HepG2 (cell line): ENCODE results near the gene CD2. TPM values are rescaled to one million over a fixed set of nuclear protein-coding genes. Genes with fewer than 3 reads are reported as not detected.

Experiments used
- ATAC-seq: fragments of 200-7000 bp; cut with Tn5 transposase; 3 replicates; pipeline ENCODE4 v1.9.1; 2020; ENCODE audit warnings: mild to moderate bottlenecking, moderate library complexity
- BruUV-seq: library from RNA; stranded (reverse); fragments of 400-500 nt; replicated peaks from 2 replicates; lab custom pipeline; 2021; lab: Mats Ljungman, UMichigan
- CTCF ChIA-PET: fragments of 300-600 bp; formaldehyde crosslinking; extraction: SDS; loops from one replicate; lab custom pipeline; 2021; ENCODE audit warnings: low total read pairs, inconsistent platforms, low intra/inter-chr PET ratio; lab: Yijun Ruan, JAX
- POLR2A ChIA-PET: fragments of 350-600 bp; sonication (Branson Sonifier 250); formaldehyde crosslinking; loops from one replicate; lab custom pipeline; 2020; ENCODE audit warnings: antibody characterized with exemption, inconsistent platforms; lab: Yijun Ruan, JAX
- DNase-seq: peaks from one replicate; pipeline ENCODE4 v3.0.0-alpha.2; 2015; ENCODE audit warnings: low spot score
- FAIRE-seq: peaks from 3 replicates; lab custom pipeline; 2011; peaks lifted over from hg19 to GRCh38; lab: Jason Lieb, UNC
- H2AFZ ChIP-seq: one replicate; pipeline ENCODE4 v1.6.1; 2011; ENCODE audit warnings: low read length, inconsistent platforms
- H3K27ac ChIP-seq: fragments of 300-600 bp; 3 replicates; pipeline ENCODE4 v1.8.0; 2011; ENCODE audit warnings: mixed run types, mild to moderate bottlenecking, mixed read lengths, low read length, inconsistent platforms; ENCODE audit not compliant: insufficient read depth; ENCODE audit errors: extremely low read length
- H3K27me3 ChIP-seq, 2 experiments: fragments of 200-600 bp in 1 of 2; 2 replicates in 1 of 2; 3 replicates in 1 of 2; pipeline versions ENCODE4 v1.6.0 to v1.8.0; 2011; ENCODE audit warnings: low read length in 2 of 2, mild to moderate bottlenecking in 2 of 2, moderate library complexity in 2 of 2, inconsistent platforms in 1 of 2; ENCODE audit not compliant: insufficient read depth in 2 of 2, control insufficient read depth in 1 of 2
- H3K36me3 ChIP-seq, 2 experiments: fragments of 200-600 bp in 1 of 2; replicated peaks in 1 of 2; 2 replicates in 1 of 2; 3 replicates in 1 of 2; pipeline versions ENCODE4 v1.5.1 to v1.8.0; 2011; ENCODE audit warnings: low read length in 2 of 2, inconsistent platforms in 1 of 2; ENCODE audit not compliant: insufficient read depth in 2 of 2, control insufficient read depth in 1 of 2
- H3K4me1 ChIP-seq: 2 replicates; pipeline ENCODE4 v1.5.1; 2012; ENCODE audit warnings: low read length, inconsistent platforms; ENCODE audit not compliant: insufficient read depth
- H3K4me2 ChIP-seq: 2 replicates; pipeline ENCODE4 v1.6.0; 2011; ENCODE audit warnings: low read depth, low read length, inconsistent platforms
- H3K4me3 ChIP-seq, 3 experiments: fragments of 200-600 bp in 1 of 3; sonication (generic), shearing (Covaris generic) in 1 of 3; replicated peaks in 1 of 3; 2 replicates each; pipeline ENCODE4 v1.5.1; 2011 to 2016; ENCODE audit warnings: low read length in 3 of 3, inconsistent platforms in 2 of 3, low read depth in 2 of 3, mild to moderate bottlenecking in 2 of 3, control low read depth in 1 of 3, mixed read lengths in 1 of 3; ENCODE audit not compliant: insufficient read depth in 1 of 3
- H3K79me2 ChIP-seq: one replicate; pipeline ENCODE4 v1.6.1; 2011; ENCODE audit warnings: low read length, inconsistent platforms; ENCODE audit not compliant: insufficient read depth
- H3K9ac ChIP-seq: 2 replicates; pipeline ENCODE4 v1.6.0; 2011; ENCODE audit warnings: mild to moderate bottlenecking, low read depth, low read length, inconsistent platforms; ENCODE audit not compliant: insufficient read depth
- H3K9me3 ChIP-seq: 2 replicates; pipeline ENCODE4 v1.5.1; 2012; ENCODE audit warnings: mild to moderate bottlenecking, low read length
- H4K20me1 ChIP-seq: 2 replicates; pipeline ENCODE4 v1.6.0; 2011; ENCODE audit warnings: inconsistent platforms, mild to moderate bottlenecking, low read length, moderate library complexity; ENCODE audit not compliant: insufficient read depth
- CBX2 ChIP-seq, 2 experiments: fragments of 200-600 bp in 1 of 2; sonication (generic); formaldehyde crosslinking in 1 of 2; IDR thresholded peaks; 2 replicates each; pipeline versions ENCODE4 v1.7.0 to v1.8.1; 2018 to 2022; ENCODE audit warnings: low read depth in 2 of 2, low read length in 1 of 2, mild to moderate bottlenecking in 1 of 2, missing genetic modification reagents in 1 of 2
- CEBPG ChIP-seq: IDR thresholded peaks from 2 replicates; pipeline ENCODE4 v1.6.1; 2016
- FOXA1 ChIP-seq, 2 experiments: fragments of 450-650 bp in 1 of 2; sonication (generic) in 1 of 2; formaldehyde crosslinking in 1 of 2; IDR thresholded peaks; 2 replicates each; pipeline versions ENCODE4 v1.4.0 to v1.6.1; 2016 to 2020; ENCODE audit warnings: missing genetic modification reagents in 1 of 2
- MLLT10 ChIP-seq: sonication (generic); formaldehyde crosslinking; IDR thresholded peaks from 2 replicates; pipeline ENCODE4 v1.4.0; 2020; ENCODE audit warnings: missing genetic modification reagents
- NR1H2 ChIP-seq: sonication (generic); formaldehyde crosslinking; IDR thresholded peaks from 2 replicates; pipeline ENCODE4 v1.8.1; 2022; ENCODE audit warnings: low read depth, missing genetic modification reagents, borderline replicate concordance
- ZNF674 ChIP-seq: sonication (generic); formaldehyde crosslinking; IDR thresholded peaks from 2 replicates; pipeline ENCODE4 v1.5.0; 2020; ENCODE audit warnings: low read depth, mild to moderate bottlenecking, missing genetic modification reagents
- WGBS: methylation state at CpG from one replicate; pipeline ENCODE4 v1.1.6; 2017; ENCODE audit warnings: low lambda C conversion rate; 5-methylcytosine and 5-hydroxymethylcytosine counted together
- in situ Hi-C: cut with HindIII; loops from 2 replicates; pipeline ENCODE4 v1.10.0; 2017; ENCODE audit warnings: low pct_unique_long_range_greater_than_20kb; ENCODE audit not compliant: extremely low pct_ligation_motif_present
- intact Hi-C: fragments of 100-400 bp; cut with micrococcal nuclease; formaldehyde crosslinking; loops from one replicate; pipeline ENCODE4 v1.10.0; 2022; ENCODE audit not compliant: unreplicated experiment
- polyA plus RNA-seq, 8 experiments: library from polyadenylated mRNA; depleted of rRNA in 3 of 8; stranded (reverse) in 7 of 8; unstranded in 1 of 8; fragments of >200 nt; fragmentation: Illumina TruSeq in 4 of 8; extraction: Trizol in 4 of 8; gene quantifications; 2 replicates each; pipeline versions ENCODE4 v1.2.1 to v1.2.3, GENCODE V29; 2011 to 2016; ENCODE audit warnings: low read depth in 4 of 8, missing spikeins in 1 of 8, mixed read lengths in 1 of 8; ENCODE audit not compliant: insufficient read depth in 1 of 8
- total RNA-seq, 5 experiments: library from RNA; depleted of rRNA; stranded (reverse); fragments of >200 nt; fragmentation: Illumina TruSeq; extraction: Trizol; gene quantifications; 2 replicates each; pipeline ENCODE4 v1.2.3, GENCODE V29; 2016; ENCODE audit warnings: low read depth in 1 of 5

Gene CD2
- total and polyA plus RNA-seq, 2 of the 13 experiments (the other 11 are each of a cell fraction or from before 2014, with no cell fraction given): not detected

GRCh38 chr1:116769561-116769977 is 15.3 kb downstream of the CD2 start:
- H3K79me2 ChIP-seq: no peaks in the 10 kb centered on the region
- FAIRE-seq (no peak), ATAC-seq (no peak), DNase-seq (no peak)
- no peaks in the 10 kb centered on the region for H4K20me1 ChIP-seq
- no peaks in the 10 kb centered on the region for H3K36me3 ChIP-seq
- no peaks in the 10 kb centered on the region for H3K9me3 ChIP-seq
- ChIA-PET CTCF (no interaction called here), POLR2A (no interaction called here)
- intact Hi-C loops (no loop called here), in situ Hi-C loops (no loop called here)
- no TSS peak for BruUV-seq
- no peak overlapping the region for H2AFZ ChIP-seq
- no peak overlapping the region for H3K9ac ChIP-seq
- no peaks in the 10 kb centered on the region for H3K4me1 ChIP-seq
- TF ChIP-seq CEBPG (CRISPR knock-in tag) (no peak), ZNF674 (CRISPR knock-in tag) (no peak), FOXA1 (IDR thresholded peaks at IDR 0.05) (no peak), FOXA1 (CRISPR knock-in tag; IDR thresholded peaks at IDR 0.05) (no peak)
- H3K4me2 ChIP-seq: no peak overlapping the region
- WGBS: 10% methylated on average over 1 of the region's 1 CpG
- H3K27me3 ChIP-seq: peaks cover 0 to 4% of the 10 kb centered on the region in 2 experiments; a peak in 1 of 5 replicates
- no peak overlapping the region for H3K27ac ChIP-seq
- H3K4me3 ChIP-seq: no peak overlapping the region

- POLR2A ChIA-PET: no interaction called here
Measured at GRCh38 chr1:116769994-116770393, 15.8 kb downstream of the CD2 start.

More at GRCh38 chr1:116769994-116770393, 15.8 kb downstream of the CD2 start:
- H3K4me2 ChIP-seq: no peak overlapping the region
- 70% methylated on average over 9 of the region's 9 CpGs for WGBS
- H3K27ac ChIP-seq: no peak overlapping the region
- TF ChIP-seq NR1H2 (CRISPR knock-in tag) (no peak), CBX2 (IDR thresholded peaks at IDR 0.05; ENCODE audit: low read depth, low read length) (no peak), CBX2 (CRISPR knock-in tag; IDR thresholded peaks at IDR 0.05; ENCODE audit: low read depth) (no peak), MLLT10 (CRISPR knock-in tag) (no peak)
- no peaks in the 10 kb centered on the region for H3K79me2 ChIP-seq
- H3K4me1 ChIP-seq: no peaks in the 10 kb centered on the region
- BruUV-seq: no TSS peak
- in situ Hi-C loops: no loop called here
- CTCF ChIA-PET: no interaction called here
- DNase-seq (no peak), FAIRE-seq (no peak), ATAC-seq (no peak)
- no peak overlapping the region for H3K4me3 ChIP-seq
- no peaks in the 10 kb centered on the region for H3K9me3 ChIP-seq
- no peaks in the 10 kb centered on the region for H4K20me1 ChIP-seq
- no peak overlapping the region for H3K9ac ChIP-seq
- intact Hi-C loops: no loop called here
- no peak overlapping the region for H2AFZ ChIP-seq
- H3K36me3 ChIP-seq: no peaks in the 10 kb centered on the region
- H3K27me3 ChIP-seq: peaks cover 0 to 2% of the 10 kb centered on the region in 2 experiments; a peak in 1 of 5 replicates
